ENCODE results near the gene NFS1. TPM values are rescaled to one million over a fixed set of nuclear protein-coding genes. Genes with fewer than 3 reads are reported as not detected.

The NFS1 gene
- 28.7 to 39.6 TPM (median 37.3 TPM) in 5 replicates for total RNA-seq (2022; extraction: Qiagen RNA extraction)

DNA sequence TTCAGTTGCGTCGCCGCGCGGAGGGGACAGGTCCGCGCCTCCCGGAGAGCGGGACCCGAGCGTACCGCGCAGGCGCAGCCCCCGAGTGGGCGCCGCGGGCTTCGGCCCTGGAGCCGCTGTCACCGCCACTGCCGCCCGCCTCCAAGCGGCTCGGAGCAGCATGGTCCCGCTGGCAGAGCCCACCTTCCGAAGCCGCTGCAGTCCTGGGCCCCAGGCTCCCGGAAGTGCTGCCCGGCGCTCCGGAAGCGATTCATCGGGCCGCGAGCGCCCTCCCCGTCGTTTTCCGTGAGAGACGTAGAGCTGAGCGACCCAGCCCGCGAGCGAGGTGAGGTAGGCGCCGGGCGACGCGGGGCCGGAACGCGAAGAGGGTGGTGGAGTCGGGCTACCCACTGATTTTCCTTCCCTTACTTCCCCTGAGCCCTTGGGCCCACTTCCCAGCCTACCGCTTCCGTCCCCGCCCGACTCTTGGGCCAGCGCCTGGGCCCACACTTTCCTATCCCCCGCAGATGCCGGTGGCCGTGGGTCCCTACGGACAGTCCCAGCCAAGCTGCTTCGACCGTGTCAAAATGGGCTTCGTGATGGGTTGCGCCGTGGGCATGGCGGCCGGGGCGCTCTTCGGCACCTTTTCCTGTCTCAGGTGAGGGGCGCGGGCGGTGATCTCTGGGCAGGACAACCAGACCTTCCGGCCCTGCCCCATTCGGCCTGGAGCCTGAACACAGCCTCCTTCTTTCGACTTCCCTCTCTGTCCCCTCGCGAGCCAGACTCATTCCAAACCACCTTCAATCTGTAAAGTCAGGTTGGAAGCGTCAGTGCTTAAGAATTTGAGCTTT is at the start of gene NFS1, which contains the start of gene ROMO1:
TSS of gene NFS1 (minus strand) at position 226 of the 830 bp plus-strand sequence. CDS start at position 162, 64 bp downstream.
TSS of gene ROMO1 (plus strand) at position 279 of the 830 bp plus-strand sequence. CDS start at position 507, 228 bp downstream.

DNA sequence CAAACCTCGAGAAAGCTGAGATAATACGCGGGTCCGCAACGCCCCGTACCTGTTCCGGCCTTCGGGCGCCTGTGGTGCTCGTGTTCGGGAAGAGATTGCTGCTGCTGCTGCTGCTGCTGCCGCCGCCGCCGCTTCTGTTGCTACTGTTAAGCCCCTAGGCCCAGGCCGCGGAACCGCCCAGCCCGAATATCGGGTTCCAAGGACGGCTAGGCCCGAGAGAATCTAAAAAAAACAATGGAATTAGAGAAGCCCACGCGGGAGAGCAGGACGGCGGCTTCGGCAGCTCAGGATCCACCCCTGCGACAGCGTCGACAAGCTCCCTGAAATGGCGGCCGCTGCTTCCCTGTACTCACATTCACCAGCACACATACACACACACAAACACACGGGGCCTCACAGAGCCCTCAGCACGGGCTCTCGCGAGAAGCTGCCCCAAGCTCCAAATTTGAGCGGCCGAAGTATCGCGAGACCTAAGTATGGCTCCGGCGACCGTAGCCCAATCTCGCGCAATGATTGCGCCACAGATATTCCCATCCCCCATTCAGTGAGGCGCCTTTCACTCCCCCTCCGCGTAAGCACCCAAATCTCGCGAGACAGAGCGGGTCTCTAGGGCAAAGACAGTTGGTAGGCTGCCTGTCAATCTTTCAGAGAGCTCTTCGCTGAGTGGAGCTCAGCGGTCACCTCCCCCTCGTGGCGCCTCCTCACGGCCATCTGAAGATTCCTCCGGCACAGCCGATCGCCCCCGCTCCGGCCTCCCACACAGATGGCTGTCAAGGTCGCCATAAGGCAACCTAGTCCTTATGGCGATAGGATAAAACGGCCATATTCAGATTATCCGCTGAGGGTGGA is 43.0 kb upstream of the NFS1 start, which contains the start of gene RBM39:
TSS of gene RBM39 (minus strand) at position 369 of the 849 bp plus-strand sequence. CDS start 1,386 bp downstream, outside the sequence.

DNA sequence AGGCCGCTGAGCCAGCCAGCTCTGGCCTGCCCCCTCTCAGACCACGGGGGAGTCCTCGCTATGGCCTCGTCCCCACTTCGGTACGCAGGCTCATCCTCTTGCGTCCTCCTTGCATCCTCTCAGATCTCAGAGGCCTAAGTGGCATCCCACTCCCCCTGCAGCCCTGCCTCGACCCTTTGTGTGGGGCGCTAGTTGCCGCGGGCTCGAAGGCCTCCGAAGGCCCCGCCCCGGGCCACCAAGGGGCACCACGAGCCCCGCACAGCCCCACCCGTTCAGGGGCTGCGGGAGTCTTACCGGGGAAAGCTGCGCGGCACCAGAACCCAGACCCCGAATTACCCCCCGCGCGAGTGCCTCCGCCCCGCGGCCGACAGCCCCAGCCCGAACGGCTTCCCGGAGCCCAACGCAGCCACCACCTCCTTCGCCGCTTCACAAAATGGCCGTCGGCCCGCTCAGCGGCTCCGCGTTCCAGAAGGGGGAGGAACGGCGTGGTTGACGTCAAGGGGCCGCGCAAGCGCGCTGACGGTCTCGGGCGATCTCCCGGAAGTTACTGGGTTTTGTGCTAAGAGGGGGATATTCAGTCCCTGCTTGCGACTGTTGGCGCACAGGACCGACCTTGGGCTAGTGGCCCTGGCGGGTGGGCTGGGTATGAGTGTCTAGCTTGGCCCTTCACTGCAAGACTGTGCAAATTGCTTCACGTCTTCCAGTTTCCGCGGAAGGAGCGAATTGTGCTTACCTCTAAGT is 34.5 kb downstream of the NFS1 start, which contains the start of the genes CPNE1 and RBM12:
TSS of gene CPNE1 (minus strand) at position 435 of the 741 bp plus-strand sequence. CDS start 31,977 bp downstream, outside the sequence.
TSS of gene RBM12 (minus strand) at position 435 of the 741 bp plus-strand sequence. CDS start 9,578 bp downstream, outside the sequence.

Other genes with a start within 250 kb of the NFS1 start
- gene CEP250, start 243.8 kb downstream of the NFS1 start, total RNA-seq (2022; extraction: Qiagen RNA extraction), result 14.4 to 32.7 TPM (median 27.2 TPM) in 5 replicates
- not detected in 5 replicates for gene C20orf173, start 169.7 kb downstream of the NFS1 start, total RNA-seq (2022; extraction: Qiagen RNA extraction)
- gene ERGIC3, start 157.3 kb downstream of the NFS1 start, total RNA-seq (2022; extraction: Qiagen RNA extraction), result 228 to 236 TPM (median 231 TPM) in 5 replicates
- gene SPAG4, start 83.5 kb downstream of the NFS1 start, total RNA-seq (2022; extraction: Qiagen RNA extraction), result 3.3 to 4.9 TPM (median 4.4 TPM) in 5 replicates
- gene CPNE1, start 34.5 kb downstream of the NFS1 start, total RNA-seq (2022; extraction: Qiagen RNA extraction), result 159 to 217 TPM (median 213 TPM) in 5 replicates
- 65.9 to 125 TPM (median 113 TPM) in 5 replicates for gene RBM12, start 34.5 kb downstream of the NFS1 start, total RNA-seq (2022; extraction: Qiagen RNA extraction)
- gene ROMO1, start 53 bp upstream of the NFS1 start, total RNA-seq (2022; extraction: Qiagen RNA extraction), result 277 to 370 TPM (median 304 TPM) in 5 replicates
- 188 to 216 TPM (median 200 TPM) in 5 replicates for gene RBM39, start 42.9 kb upstream of the NFS1 start, total RNA-seq (2022; extraction: Qiagen RNA extraction)
- 33.6 to 40.3 TPM (median 38.0 TPM) in 5 replicates for gene PHF20, start 72.7 kb upstream of the NFS1 start, total RNA-seq (2022; extraction: Qiagen RNA extraction)

Measured in A549 treated with dexamethasone at 1 μM for 4 hours (cell line).